PC-9 (cell line): ENCODE data around the gene RPS6KA5. TPM values are rescaled to one million over a fixed set of nuclear protein-coding genes. Genes with fewer than 3 reads are reported as not detected.
"Not testable (repeated sequence)": the region's sequence is repeated elsewhere in the genome, so short reads cannot be mapped to it uniquely, and the experiment has no call there.

ENCODE experiments used
- BruUV-seq: library from RNA; stranded (reverse); fragments of 400-500 nt; replicated peaks from 2 replicates; lab custom pipeline; 2021; lab: Mats Ljungman, UMichigan
- CTCF ChIA-PET: fragments of 300-600 bp; sonication (Branson Sonifier 250); formaldehyde crosslinking; loops from one replicate; lab custom pipeline; 2022; ENCODE audit warnings: antibody characterized with exemption; lab: Charles Lee
- POLR2A ChIA-PET: fragments of 300-600 bp; sonication (Branson Sonifier 250); formaldehyde crosslinking; loops from one replicate; lab custom pipeline; 2022; ENCODE audit warnings: antibody characterized with exemption; ENCODE audit not compliant: unreplicated experiment; lab: Charles Lee
- DNase-seq, 2 experiments: peaks; one replicate each; pipeline versions ENCODE4 v3.0.0 to v3.0.0-alpha.2; 2015 to 2022; ENCODE audit warnings: mixed read lengths in 1 of 2
- H2AFZ ChIP-seq: fragments of 200-600 bp; sonication (generic); 2 replicates; pipeline ENCODE4 v1.8.1; 2017; ENCODE audit warnings: antibody characterized with exemption
- H3F3A ChIP-seq: fragments of 200-600 bp; sonication (generic); 2 replicates; pipeline ENCODE4 v1.8.1; 2017; ENCODE audit warnings: antibody characterized with exemption, mild to moderate bottlenecking, low read depth; ENCODE audit not compliant: insufficient read depth
- H3K27ac ChIP-seq: fragments of 200-600 bp; sonication (generic); 2 replicates; pipeline ENCODE4 v1.6.1; 2016; ENCODE audit warnings: mixed run types
- H3K27me3 ChIP-seq: fragments of 200-600 bp; sonication (generic); 2 replicates; pipeline ENCODE4 v1.6.1; 2016; ENCODE audit warnings: low read depth, mixed run types; ENCODE audit not compliant: insufficient read depth
- H3K36me3 ChIP-seq: fragments of 200-600 bp; sonication (generic); 2 replicates; pipeline ENCODE4 v1.6.1; 2016; ENCODE audit warnings: low read depth, mixed run types
- H3K4me1 ChIP-seq: fragments of 200-600 bp; sonication (generic); replicated peaks from 2 replicates; pipeline ENCODE4 v1.6.1; 2016; ENCODE audit warnings: mixed run types; ENCODE audit not compliant: insufficient read depth
- H3K4me2 ChIP-seq: fragments of 200-600 bp; sonication (generic); 2 replicates; pipeline ENCODE4 v1.6.1; 2017; ENCODE audit warnings: mixed run types
- H3K4me3 ChIP-seq: fragments of 200-600 bp; sonication (generic); 2 replicates; pipeline ENCODE4 v1.6.1; 2016; ENCODE audit warnings: mixed run types
- H3K79me2 ChIP-seq: fragments of 200-600 bp; sonication (generic); 2 replicates; pipeline ENCODE4 v1.6.1; 2017; ENCODE audit warnings: low read depth, mixed run types
- H3K9me2 ChIP-seq: fragments of 200-600 bp; sonication (generic); 2 replicates; pipeline ENCODE4 v1.8.1; 2017; ENCODE audit warnings: mild to moderate bottlenecking; ENCODE audit not compliant: insufficient read depth
- H3K9me3 ChIP-seq: fragments of 200-600 bp; sonication (generic); 2 replicates; pipeline ENCODE4 v1.8.1; 2016; ENCODE audit warnings: low read depth; ENCODE audit not compliant: insufficient read depth
- H4K20me1 ChIP-seq: fragments of 200-600 bp; sonication (generic); 2 replicates; pipeline ENCODE4 v1.8.1; 2017; ENCODE audit not compliant: insufficient read depth
- EZH2 ChIP-seq: fragments of 200-600 bp; sonication (generic); IDR thresholded peaks from 2 replicates; pipeline ENCODE4 v1.8.0; 2017; ENCODE audit warnings: antibody characterized with exemption, low read depth
- intact Hi-C: fragments of 100-400 bp; cut with micrococcal nuclease; formaldehyde crosslinking; loops from one replicate; pipeline ENCODE4 v1.10.0; 2022; ENCODE audit not compliant: unreplicated experiment
- total RNA-seq: library from RNA; stranded (reverse); gene quantifications from 2 replicates; pipeline ENCODE4 v1.2.3, GENCODE V29; 2021
- TF ChIP-seq, protein P1 (sequence below): fragments of 200-600 bp; sonication (generic); conservative IDR thresholded peaks from 2 replicates; pipeline ENCODE4 v1.6.1; 2017; ENCODE audit warnings: mixed run types, antibody characterized with exemption, mild to moderate bottlenecking, moderate library complexity

RPS6KA5 gene
- total RNA-seq, 1 experiment from 2014 or later: 3.5 TPM

DNA sequence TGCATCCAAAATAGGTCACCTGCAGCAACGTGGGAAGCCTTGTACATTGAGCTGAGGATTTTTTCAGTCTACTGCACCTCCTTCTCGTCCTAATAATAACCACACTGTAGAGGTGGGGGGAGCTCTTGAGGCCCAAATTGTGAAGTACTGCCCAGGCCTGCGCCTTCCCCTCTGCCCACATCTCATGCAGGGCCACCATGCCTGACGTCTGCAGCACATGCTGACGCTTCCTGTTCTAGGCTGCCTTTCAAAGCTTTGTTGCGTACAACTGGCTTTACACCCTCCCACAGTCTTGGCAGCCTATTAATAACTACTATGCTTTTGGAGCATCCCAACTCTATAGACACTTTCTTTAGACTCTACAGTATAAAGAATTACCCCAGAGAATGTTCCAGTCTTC is 217.7 kb downstream of the RPS6KA5 start:
- no peaks in the 10 kb centered on the region for H4K20me1 ChIP-seq
- H3K9me3 ChIP-seq: no peaks in the 10 kb centered on the region
- H3K27ac ChIP-seq: no peak overlapping the region
- BruUV-seq: no TSS peak
- H3K9me2 ChIP-seq: no peaks in the 10 kb centered on the region
- TF ChIP-seq EZH2: no peak
- TF ChIP-seq, protein P1, sequence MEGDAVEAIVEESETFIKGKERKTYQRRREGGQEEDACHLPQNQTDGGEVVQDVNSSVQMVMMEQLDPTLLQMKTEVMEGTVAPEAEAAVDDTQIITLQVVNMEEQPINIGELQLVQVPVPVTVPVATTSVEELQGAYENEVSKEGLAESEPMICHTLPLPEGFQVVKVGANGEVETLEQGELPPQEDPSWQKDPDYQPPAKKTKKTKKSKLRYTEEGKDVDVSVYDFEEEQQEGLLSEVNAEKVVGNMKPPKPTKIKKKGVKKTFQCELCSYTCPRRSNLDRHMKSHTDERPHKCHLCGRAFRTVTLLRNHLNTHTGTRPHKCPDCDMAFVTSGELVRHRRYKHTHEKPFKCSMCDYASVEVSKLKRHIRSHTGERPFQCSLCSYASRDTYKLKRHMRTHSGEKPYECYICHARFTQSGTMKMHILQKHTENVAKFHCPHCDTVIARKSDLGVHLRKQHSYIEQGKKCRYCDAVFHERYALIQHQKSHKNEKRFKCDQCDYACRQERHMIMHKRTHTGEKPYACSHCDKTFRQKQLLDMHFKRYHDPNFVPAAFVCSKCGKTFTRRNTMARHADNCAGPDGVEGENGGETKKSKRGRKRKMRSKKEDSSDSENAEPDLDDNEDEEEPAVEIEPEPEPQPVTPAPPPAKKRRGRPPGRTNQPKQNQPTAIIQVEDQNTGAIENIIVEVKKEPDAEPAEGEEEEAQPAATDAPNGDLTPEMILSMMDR: no peak
- H3F3A ChIP-seq: no peaks in the 10 kb centered on the region
- no peaks in the 10 kb centered on the region for H3K27me3 ChIP-seq
- no peaks in the 10 kb centered on the region for H3K4me1 ChIP-seq
- ChIA-PET POLR2A (no interaction called here), CTCF (no interaction called here)
- no peak overlapping the region for H3K4me2 ChIP-seq
- intact Hi-C loops: no loop called here
- H3K79me2 ChIP-seq: no peaks in the 10 kb centered on the region
- no peak overlapping the region for H2AFZ ChIP-seq
- no peaks in the 10 kb centered on the region for H3K36me3 ChIP-seq
- DNase-seq: no peak
- H3K4me3 ChIP-seq: no peak overlapping the region

DNA sequence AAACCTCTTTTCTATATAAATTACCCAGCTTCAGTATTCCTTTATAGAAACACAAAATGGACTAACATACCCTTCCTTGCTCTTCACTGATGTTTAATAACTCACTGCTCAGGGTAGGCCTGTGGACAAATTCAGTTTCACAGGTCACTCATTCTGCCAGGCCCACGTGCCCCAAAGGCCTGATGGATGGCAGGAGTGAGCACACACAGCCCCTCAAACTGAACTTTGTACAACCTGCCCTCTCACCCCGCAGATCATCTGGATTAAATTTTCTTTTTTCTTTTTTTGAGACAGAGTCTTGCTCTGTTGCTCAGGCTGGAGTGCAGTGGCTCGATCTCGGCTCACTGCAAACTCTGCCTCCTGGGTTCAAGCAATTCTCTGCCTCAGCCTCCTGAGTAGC is 219.8 kb downstream of the RPS6KA5 start:
- intact Hi-C loops, H3K27me3 ChIP-seq, DNase-seq, H3K79me2 ChIP-seq, BruUV-seq, POLR2A ChIA-PET, H2AFZ ChIP-seq, H3K36me3 ChIP-seq, H3K4me1 ChIP-seq, H3K9me3 ChIP-seq, H4K20me1 ChIP-seq, H3K4me3 ChIP-seq, H3K27ac ChIP-seq, H3F3A ChIP-seq, H3K9me2 ChIP-seq, H3K4me2 ChIP-seq, CTCF ChIA-PET: not testable (repeated sequence)

DNA sequence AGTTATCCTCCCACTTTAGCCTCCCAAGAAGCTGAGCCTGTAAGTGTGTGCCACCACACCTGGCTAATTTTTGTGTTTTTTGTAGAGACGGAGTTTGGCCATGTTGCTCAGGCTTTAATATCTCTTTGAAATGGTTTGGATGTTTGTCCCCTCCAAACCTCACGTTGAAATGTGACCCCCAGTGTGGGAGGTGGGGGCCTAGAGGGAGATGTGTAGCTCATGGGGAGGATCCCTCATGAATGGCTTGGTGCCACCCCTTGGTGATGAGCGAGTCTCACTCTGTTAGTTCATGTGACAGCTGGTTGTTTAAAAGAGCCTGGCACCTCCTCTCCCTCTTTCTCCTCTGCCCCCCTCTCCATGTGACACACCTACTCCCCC is 220.6 kb downstream of the RPS6KA5 start:
- Histone ChIP-seq H3K79me2 (no peaks in the 10 kb centered on the region), H3K9me3 (no peaks in the 10 kb centered on the region), H3K4me1 (no peaks in the 10 kb centered on the region), H2AFZ (no peak overlapping the region), H3K4me2 (no peak overlapping the region), H3K27me3 (no peaks in the 10 kb centered on the region), H3K4me3 (no peak overlapping the region), H3K9me2 (no peaks in the 10 kb centered on the region), H3K27ac (no peak overlapping the region), H3K36me3 (no peaks in the 10 kb centered on the region), H4K20me1 (no peaks in the 10 kb centered on the region), H3F3A (no peaks in the 10 kb centered on the region)
- no TSS peak for BruUV-seq
- intact Hi-C loops: no loop called here
- no peak for TF ChIP-seq EZH2
- TF ChIP-seq, protein P1: no peak
- DNase-seq: no peak
- ChIA-PET POLR2A (no interaction called here), CTCF (no interaction called here)

DNA sequence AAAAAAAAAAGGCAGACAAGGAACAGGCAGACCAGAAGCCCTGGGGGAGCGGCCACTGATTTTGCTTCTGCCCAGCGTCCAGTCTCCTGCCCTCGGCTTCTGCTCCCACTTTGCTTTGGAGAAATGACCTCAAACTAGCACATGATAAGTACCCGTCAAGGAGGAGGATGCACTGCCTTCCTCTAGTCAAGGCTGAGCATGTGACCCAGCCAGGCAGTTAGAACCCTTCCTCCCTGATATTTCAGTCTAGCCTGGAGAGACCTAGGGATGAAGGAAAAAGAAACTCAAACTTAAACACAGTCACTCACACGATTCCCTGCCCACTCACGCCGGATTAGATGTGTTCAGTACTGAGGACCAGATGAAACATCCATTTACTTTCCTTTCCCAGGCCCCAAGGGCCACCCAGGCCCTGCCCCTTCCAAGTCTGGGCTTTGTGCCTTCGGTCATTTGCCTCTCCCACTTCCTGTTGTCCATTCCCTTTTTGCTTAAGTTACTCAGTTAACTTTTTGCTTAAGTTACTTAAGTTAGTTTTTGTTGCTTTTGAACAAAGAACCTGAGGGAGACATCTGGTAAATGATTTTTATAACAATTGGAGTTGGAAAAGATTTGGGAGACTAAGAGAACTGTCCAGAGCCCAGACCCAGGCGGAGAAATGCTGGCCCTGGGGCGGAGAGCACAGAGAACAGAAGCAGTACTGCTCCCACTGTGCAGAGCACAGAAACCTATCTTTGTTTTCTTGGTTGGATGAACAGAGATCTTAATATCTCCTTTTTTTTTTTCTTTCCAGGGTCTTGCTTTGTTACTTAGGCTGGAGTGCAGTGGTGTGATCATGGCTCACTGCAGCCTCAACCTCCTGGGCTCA is 221.2 kb downstream of the RPS6KA5 start:
- intact Hi-C loops: no loop called here
- Histone ChIP-seq H4K20me1 (no peaks in the 10 kb centered on the region), H3K27me3 (no peaks in the 10 kb centered on the region), H3F3A (no peaks in the 10 kb centered on the region), H3K4me1 (no peaks in the 10 kb centered on the region), H3K4me3 (no peak overlapping the region), H3K9me3 (no peaks in the 10 kb centered on the region), H3K79me2 (no peaks in the 10 kb centered on the region), H3K36me3 (no peaks in the 10 kb centered on the region), H3K4me2 (no peak overlapping the region), H3K27ac (no peak overlapping the region), H2AFZ (no peak overlapping the region), H3K9me2 (no peaks in the 10 kb centered on the region)
- POLR2A ChIA-PET: no interaction called here
- BruUV-seq: no TSS peak
- DNase-seq: no peak
- TF ChIP-seq, protein P1: no peak
- no peak for TF ChIP-seq EZH2
- CTCF ChIA-PET: no interaction called here

DNA sequence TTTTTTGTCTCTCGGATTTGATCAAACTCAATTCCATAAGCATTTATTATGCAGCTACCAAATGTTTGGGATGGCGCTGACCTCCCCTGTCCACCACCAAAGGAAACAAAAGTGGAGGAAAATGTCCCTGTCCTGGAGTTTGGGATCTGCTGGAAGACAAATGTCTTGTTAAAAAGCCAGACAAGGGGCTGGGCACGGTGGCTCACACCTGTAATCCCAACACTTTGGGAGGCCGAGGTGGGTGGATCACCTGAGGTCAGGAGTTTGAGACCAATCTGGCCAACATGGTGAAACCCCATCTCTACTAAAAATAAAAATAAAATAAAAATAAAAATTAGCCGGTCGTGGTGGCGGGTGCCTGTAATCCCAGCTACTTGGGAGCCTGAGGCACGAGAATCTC is 221.9 kb downstream of the RPS6KA5 start:
- H3K4me2 ChIP-seq, H3K9me2 ChIP-seq, intact Hi-C loops, H3K4me1 ChIP-seq, CTCF ChIA-PET, H3K9me3 ChIP-seq, H3F3A ChIP-seq, H2AFZ ChIP-seq, H3K79me2 ChIP-seq, POLR2A ChIA-PET, BruUV-seq, H3K27ac ChIP-seq, H4K20me1 ChIP-seq, H3K36me3 ChIP-seq, H3K27me3 ChIP-seq, DNase-seq, H3K4me3 ChIP-seq: not testable (repeated sequence)
